Astrocyte of the cerebellum (primary cell): Measurements from ENCODE around the gene PSMA4.

Experiments used
- DNase-seq: peaks from one replicate; pipeline ENCODE4 v3.0.0-alpha.2; 2011; ENCODE audit warnings: low read depth
- H3K4me3 ChIP-seq: 2 replicates; pipeline ENCODE4 v1.5.1; 2011; ENCODE audit warnings: mild to moderate bottlenecking, low read depth, low read length, moderate library complexity
- in situ Hi-C: cut with HindIII; loops from 2 replicates; pipeline ENCODE4 v1.10.0; 2017; ENCODE audit warnings: low sequenced_read_pairs
- TF ChIP-seq, protein P1 (sequence below): IDR thresholded peaks from 2 replicates; pipeline ENCODE4 v1.5.1; 2012; ENCODE audit warnings: low read length, low read depth, moderate library complexity, mild to moderate bottlenecking; ENCODE audit errors: missing control alignments

Gene PSMA4

DNA sequence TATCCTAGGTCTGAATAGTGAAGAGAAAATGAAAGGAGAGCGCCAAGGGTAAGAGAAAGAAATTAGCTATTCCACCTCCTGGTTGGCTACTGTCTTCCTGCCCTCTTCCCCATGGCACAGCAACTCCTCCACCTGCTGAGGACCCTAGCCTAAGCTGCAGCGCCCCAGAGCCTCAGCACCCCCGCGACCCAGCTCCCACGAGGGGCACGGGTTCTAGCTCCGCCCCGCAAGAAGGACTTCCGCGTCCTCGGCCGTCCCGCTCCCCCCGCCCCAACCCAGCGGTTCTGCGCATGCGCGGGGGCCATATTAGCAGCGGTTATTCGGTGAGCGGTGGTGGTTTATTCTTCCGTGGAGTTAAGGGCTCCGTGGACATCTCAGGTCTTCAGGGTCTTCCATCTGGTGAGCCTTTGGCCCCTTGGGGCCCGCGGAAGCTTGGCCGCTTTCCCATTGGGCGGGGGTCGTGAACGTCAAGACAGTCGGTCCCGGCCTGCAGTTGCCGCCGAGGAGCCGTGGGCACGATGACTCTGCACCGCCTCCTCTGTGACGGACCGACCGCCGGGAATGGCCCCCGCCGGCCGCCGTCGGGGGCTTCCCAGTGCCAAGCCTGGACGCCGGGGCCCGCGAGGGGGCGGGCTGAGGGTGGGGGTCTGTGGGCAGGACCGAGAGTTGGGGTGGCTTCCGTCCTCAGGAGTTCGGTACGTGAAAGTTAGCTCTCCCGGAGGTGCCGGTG, at the start of gene PSMA4:
Gene PSMA4, plus strand, starts transcription at position 304 of the 730 bp plus-strand sequence. CDS start 1,484 bp downstream, outside the sequence.
- TF ChIP-seq, protein P1, sequence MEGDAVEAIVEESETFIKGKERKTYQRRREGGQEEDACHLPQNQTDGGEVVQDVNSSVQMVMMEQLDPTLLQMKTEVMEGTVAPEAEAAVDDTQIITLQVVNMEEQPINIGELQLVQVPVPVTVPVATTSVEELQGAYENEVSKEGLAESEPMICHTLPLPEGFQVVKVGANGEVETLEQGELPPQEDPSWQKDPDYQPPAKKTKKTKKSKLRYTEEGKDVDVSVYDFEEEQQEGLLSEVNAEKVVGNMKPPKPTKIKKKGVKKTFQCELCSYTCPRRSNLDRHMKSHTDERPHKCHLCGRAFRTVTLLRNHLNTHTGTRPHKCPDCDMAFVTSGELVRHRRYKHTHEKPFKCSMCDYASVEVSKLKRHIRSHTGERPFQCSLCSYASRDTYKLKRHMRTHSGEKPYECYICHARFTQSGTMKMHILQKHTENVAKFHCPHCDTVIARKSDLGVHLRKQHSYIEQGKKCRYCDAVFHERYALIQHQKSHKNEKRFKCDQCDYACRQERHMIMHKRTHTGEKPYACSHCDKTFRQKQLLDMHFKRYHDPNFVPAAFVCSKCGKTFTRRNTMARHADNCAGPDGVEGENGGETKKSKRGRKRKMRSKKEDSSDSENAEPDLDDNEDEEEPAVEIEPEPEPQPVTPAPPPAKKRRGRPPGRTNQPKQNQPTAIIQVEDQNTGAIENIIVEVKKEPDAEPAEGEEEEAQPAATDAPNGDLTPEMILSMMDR: no peak
- DNase-seq: peak; percentile 51
- H3K4me3 ChIP-seq: peak within 1 kb of the TSS; percentile 94
- in situ Hi-C loops: no loop called here

DNA sequence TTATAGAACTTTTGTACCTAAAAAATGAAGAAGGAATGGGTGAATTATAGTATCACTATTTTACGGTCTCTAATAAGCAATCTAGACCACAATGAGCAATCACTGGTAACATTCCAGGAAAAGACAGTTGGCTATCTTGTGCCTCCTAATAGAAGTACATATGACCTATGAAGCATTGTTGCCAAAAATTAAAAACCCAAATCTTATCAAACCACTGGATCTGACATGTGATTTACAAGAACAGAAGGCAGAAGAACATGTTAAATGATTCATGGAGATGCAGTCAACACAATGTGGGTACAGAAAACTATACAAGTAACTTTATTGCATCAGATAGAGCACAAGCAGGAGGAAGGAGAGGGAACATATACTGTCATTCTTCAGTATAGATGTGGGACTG, 47.4 kb upstream of the PSMA4 start:
- TF ChIP-seq, protein P1: no peak
- in situ Hi-C loops: no loop called here
- DNase-seq: no peak
- no peak overlapping the region for H3K4me3 ChIP-seq

DNA sequence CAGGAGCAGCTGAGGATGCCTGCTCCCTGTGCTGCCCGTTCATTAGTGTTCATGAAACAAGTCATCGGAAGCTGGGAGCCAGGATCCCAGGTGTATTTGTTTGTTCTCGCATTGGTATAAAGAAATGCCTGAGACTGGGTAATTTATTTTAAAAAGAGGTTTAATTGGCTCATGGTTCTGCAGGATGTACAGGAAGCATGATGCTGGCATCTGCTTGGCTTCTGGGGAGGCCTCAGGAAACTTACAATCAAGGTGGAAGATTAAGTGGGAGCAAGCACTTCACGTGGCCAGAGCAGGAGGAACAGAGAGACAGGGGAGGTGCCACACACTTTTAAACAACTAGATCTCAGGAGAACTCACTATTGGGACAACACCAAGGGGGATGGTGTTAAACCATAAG, 38.4 kb upstream of the PSMA4 start:
- H3K4me3 ChIP-seq: no peak overlapping the region
- in situ Hi-C loops: no loop called here
- DNase-seq: no peak
- TF ChIP-seq, protein P1: no peak

GRCh38 chr15:78502641-78503040, 37.6 kb upstream of the PSMA4 start:
- in situ Hi-C loops: no loop called here
- H3K4me3 ChIP-seq: no peak overlapping the region
- TF ChIP-seq, protein P1: no peak
- no peak for DNase-seq

- peak; percentile 95 for DNase-seq
- in situ Hi-C loops: no loop called here
- peak within 1 kb of the TSS; percentile 77 for H3K4me3 ChIP-seq
- TF ChIP-seq, protein P1: peak; percentile 9
These were observed 33.0 kb upstream of the PSMA4 start, which contains the start of gene HYKK for GRCh38 chr15:78506971-78507830. Gene HYKK, plus strand, starts transcription at chr15:78507577. Its CDS starts 5,512 bp downstream, at chr15:78513089.

GRCh38 chr15:78507831-78508160, 32.4 kb upstream of the PSMA4 start:
- in situ Hi-C loops: no loop called here
- no peak for DNase-seq
- TF ChIP-seq, protein P1: no peak
- H3K4me3 ChIP-seq: peak overlapping the region; percentile 77
